ENCODE data around the gene SDF2.
A peak's percentile ranks its signal among the peaks of the same experiment; 100 is the strongest.
"Not testable (repeated sequence)": the region's sequence is repeated elsewhere in the genome, so short reads cannot be mapped to it uniquely, and the experiment has no call there.

SDF2 gene

DNA sequence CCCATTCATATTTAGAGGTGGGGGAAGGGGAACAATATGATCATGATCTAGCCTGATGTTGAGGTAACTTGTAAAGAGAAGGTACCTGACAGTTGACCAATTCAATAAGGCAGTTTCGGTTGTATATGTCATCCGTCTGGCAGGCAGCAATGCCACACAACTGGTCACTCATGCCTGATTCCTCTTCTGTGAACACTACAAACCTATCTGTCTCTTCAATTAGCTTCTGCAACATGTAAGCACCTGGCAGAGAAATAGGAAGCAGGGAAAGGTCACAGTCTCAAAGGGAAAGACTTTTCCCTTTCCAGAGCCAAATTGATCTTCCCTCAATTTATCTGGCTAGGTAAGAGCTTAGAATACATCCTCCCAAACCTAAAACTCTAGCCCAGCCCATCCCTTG, 37.6 kb downstream of the SDF2 start:
- DNase-seq, result no peak

DNA sequence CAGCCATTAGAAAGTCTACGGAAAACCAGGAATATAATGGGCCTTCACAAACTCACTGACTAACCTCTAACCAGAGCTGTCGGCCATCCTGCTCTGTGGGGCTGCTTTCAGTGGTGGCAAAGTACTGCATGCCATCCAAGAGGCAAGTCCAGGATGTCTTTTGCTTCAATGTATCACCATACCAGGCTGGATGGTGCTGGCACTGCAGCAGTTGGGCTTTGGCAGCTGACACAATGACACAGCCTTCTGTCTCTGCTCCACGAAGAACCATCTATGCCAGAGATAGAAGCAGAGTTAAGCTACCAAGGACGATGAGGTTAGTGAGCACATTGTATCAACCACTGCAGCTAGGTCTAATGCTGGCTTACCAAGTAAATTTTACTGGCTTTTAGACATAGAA, 38.0 kb downstream of the SDF2 start:
- no peak for DNase-seq

DNA sequence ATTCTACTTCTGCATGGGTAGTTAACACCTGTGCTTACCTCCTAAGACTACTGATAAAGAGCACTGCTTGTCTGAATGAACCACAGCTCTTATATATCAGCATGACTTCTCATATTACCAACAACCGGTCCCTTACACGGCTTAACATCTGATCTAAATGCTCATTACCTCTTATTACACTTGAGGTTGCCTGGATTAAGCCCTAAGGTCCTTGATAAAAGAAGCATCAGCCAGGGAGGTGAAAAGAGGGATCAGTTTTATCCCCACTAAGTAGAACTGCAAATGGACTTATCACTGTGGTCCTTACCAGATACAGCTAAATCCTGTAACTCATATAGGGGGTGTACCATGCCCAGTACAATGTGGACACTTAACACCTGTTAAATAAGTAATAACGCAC, 39.5 kb downstream of the SDF2 start:
- no peak for DNase-seq

DNA sequence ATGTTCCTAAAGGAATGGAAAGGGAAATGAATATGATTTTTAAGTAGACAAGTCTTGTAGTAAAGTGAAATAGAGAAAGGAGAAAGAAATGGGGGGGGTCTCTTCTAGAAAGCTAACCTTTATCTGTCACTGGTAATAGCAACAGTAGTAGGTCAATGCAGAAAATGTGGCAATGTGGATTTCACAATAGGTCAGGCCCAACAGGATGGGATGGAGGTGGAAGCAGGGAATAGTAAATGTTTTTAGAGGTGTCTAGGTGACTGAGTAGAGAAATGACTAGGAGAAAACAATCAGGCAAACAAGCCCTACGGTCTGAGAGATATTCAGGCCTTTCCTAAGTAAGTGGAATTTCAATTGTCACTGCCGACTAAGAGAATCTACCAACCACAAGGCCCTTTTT, 41.7 kb downstream of the SDF2 start:
- no peak for DNase-seq

DNA sequence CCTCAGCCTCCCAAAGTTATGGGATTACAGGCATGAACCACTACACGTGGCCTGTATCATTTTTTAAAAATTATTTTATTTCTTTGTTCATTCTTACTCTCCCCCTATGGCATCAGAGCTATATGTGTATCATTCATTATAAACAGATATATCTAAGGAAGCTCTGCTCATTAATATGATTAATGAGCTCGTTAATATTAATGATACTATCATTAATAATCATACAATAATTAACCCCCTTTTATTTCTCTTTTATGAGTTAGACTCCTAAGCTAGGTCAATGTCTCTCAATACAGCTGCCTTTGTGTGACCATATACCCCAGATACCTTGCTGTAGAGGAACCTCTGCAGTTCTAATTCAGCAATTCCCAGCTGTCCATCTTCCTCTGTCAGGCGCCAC, 43.2 kb downstream of the SDF2 start:
- DNase-seq, result no peak

DNA sequence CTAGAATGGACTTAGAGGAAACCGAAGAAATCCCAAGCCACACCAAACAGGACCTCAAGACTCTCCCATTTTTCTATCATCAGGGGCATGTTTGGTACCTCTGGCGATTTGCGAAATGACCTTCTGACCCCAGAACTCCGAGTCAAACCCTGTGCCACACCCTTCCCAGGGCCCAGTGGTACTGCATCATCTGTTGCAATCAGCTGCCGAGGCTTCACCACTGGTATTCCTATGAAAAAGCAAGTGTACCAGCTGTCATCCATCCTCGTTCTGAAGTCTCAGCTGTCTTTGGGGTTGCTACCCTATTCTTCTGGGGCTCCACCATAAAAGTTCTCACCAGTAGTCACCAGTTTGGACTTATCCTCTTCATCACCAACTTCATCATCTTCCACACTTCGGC, 45.4 kb downstream of the SDF2 start:
- no peak for DNase-seq

DNA sequence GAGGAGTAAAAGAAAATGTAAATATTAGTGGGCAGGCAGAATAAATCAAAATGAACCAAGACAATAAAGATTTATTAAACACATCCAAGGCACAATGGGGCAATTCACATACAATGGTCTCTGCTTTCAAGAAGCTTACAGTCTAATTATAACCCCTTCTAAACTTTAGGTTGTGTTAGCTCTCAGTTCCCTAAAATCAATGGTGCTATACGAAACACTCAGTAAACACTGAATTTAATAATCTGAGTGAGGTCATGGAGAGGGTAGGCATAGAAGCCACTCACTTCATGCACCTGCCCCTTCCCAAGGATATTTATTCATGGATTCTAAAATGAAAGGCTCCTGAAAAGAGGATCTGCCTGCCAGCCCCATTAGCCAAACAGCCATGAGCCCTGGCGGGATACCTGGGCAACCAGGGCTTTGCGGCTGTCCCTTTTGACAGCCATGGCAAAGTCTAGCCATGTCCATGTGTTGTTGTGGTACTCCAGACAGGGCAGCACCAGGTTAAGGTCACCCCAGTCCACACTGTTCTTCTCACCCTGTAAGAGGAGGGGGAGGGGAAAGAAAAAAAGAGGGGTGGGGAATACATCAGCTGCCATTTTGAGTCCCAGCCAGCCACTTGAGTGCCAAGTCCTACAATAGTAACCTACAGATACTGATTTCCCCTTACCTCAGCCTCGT, 46.3 kb downstream of the SDF2 start:
- DNase-seq, result no peak

DNA sequence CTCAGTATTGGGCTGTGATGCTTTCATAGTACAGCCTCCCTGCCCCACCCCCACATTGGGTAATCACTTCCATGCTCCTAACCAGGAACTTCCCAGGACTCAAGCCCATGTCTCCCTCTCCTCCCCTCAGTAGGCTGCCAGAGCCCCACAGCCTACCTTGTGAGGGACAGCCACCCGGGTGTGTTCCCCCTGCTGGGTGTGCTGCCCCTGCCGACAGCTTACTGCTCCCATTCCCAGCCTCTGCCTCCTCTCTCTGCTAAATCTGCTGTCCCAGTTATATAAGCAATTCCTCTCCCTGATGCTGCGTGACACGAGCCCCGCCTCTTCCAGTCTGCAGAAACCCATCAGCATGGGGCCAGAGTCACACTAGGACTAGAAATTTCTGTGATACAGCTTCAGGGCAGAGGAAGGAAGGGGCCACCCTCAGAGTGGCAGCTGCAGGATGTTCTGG, 47.8 kb downstream of the SDF2 start, which contains the start of gene RSKR:
RSKR (minus strand) TSS at position 255 of the 451 bp plus-strand sequence; CDS start at position 231, 24 bp downstream.
- no peak for DNase-seq

DNA sequence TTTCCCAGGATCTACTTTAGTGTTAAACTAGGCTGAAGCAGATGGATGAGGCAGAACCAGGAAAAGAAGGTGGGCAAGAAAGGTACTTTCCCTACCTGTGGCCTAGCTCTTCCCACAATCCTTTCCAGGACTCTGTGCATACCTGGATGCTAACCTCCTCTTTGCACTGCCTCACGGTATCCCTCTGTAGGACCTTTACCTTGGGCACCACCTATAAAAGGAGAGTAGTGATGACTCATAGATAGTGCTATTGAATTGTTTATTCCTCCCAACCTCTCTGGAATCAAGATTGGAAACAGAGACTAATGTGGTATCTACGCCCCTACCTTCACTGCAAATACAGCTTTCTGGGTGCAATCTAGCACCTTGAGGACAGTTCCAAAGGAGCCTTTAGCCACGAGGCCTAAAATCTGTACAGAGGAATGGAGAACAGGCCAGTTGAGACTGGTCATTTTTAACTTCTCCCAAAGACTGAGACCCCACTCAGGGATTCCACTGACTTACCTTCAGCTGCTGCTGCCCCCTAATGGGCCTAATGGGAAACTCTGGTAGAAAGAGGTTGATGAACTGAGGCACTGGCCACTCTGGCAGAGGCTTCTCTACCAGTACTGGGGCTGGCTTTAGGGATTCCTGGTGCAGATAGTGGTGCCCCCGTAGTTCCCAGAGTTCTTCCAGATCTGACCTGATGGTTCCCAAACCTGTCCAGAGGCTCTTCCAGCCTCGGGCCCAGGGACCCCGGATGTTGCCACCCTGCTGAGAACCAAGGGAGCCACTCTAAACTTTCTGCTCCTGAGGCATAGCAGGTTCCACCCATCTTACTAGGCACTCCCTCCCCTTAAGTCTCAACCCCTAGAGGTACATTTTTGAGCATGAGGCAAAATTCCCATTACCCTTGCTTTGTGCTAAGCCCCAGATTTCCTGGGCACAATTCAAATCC, 48.5 kb downstream of the SDF2 start:
- no peak for DNase-seq

DNA sequence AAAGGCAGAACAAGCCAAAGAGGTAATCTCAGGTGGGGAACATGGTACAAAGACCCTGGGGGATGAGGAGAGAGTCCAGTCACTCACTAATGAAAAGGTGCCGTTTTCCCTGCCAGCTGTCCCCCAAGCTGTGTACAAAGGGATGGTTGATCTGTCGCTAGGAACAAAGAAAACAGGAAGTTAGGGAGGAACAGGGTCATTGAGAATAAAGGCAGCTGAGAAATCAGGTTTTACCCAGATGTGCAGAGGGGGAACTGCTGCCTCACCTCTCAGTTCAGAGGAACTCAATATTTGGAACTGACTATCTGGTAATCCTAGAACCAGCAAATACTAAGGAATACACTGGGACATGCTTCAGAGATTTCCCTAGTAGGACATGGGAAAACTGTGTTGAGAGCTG, 49.2 kb downstream of the SDF2 start:
- no peak for DNase-seq

DNA sequence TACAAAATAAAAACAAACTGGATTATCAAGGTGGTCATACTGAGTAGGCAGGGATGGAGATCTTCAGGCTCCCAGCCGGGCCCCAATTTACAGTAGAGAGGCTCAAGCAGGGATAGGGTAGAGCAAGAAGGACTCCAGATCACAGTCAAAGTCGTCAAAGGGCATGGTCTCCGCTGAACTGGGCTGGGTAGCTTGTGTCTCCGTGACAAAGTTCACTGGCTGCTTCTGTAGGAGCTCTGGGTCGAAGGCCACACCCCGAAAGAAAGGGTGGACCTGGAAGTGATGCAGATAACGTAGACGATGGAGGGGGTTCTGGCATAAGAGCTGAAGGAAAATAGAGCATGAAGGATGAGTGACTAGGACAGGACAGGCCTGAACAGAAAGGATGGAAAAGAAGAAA, 51.3 kb downstream of the SDF2 start:
- DNase-seq, result no peak

DNA sequence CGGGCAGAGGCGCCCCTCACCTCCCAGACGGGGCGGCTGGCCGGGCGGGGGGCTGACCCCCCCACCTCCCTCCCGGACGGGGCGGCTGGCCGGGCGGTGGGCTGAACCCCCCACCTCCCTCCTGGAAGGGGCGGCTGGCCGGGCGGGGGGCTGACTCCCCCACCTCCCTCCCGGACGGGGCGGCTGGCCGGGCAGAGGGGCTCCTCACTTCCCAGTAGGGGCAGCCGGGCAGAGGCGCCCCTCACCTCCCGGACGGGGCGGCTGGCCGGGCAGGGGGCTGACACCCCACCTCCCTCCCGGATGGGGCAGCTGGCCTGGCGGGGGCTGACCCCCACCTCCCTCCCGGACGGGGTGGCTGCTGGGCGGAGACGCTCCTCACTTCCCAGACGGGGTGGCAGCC, 57.7 kb downstream of the SDF2 start:
- not testable (repeated sequence) for DNase-seq

DNA sequence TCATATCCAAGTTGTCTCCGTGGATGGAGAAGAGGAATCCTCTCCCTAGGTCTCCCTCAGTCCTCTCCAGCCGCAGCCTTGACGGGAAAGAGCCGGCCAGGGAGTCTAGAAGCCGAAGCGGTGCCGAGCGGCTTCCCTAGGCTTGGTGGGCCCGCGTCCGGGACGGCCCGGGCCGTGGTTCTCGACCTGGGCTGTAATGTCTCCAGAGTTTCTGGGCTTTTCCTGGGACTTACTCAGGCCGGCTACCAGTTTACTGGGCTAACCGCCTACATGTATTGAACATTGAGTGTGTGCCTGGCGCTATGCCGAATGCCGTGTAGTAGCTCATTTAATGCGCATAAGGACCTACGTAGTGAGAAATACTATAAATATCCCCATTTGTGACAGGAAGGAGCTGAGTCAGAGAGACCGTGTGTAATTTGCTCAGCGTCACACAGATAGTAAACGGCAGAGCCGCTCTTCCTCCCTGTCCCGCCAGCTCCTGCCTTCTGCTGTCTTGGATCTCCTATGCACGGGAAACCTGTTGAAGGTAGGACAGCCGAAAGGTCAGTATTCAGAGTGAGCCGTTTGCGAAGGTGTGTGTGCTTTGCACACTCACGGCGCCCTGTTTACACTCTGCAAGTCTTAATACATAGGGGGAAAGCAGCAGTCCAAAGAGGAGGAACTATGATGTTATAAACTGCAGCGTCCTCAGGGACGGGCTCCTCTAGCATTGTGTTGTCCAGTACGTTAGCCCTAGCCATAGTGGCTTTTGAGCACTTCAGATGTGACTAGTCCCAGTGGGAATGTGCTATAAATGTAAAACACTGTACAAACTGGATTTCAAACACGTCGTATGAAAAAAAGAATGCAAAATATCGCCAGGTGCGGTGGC, 62.2 kb downstream of the SDF2 start:
- peak; percentile 41 for DNase-seq

DNA sequence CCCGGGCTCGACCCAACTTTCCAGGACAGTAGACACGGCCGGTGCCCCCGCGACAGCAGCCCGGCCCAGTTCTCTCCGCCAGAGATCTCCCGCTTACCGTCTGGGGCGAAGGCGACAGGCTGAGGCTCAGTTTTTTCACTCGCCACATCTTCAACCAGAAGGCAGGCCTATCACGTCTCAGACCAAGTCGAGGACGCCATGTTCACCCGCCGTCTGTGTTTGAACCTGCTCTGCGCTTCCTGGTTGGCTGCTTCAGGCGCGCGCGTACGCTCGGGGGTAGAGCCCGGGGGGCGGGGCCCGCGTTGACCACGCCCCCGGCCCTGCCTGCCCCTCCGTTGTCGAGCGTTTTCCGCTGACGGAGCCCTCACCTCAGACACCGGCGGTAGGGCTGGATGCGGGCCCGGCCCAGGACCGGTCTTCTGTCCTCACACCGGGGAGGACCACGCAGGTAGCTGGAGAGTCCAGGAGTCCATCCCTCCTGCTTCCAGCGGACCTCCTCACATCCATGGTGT, 62.9 kb downstream of the SDF2 start, which contains the start of gene SPAG5:
SPAG5 (minus strand) TSS at position 227 of the 512 bp plus-strand sequence; CDS start at position 148, 79 bp downstream.
- peak; percentile 92 for DNase-seq

DNA sequence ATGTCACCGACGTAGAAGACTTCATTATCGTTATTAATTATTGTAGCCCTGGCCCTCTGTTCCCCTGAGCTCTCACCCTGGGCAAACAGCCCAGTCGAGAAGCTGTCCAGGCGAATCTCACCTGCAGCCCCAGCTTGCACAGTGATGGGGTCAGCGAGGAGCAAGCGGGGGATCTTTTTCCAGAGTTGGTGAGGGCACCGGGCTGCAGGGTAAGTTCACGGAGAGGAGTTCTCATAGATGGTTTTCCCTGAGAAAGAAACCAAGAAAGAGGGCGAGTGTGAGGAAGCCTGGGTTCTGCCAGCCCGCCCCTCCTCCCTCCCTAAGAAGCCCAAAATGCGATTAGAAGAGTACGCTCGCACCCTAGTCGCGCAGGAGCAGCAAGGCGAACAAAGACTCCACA, 63.3 kb downstream of the SDF2 start:
- no peak for DNase-seq

Measured in GDM1 (cell line).